HG03103 (cell line): ENCODE results near the gene LRRFIP2.
"Not testable (repeated sequence)": the region's sequence is repeated elsewhere in the genome, so short reads cannot be mapped to it uniquely, and the experiment has no call there.

Experiments
- ATAC-seq: cut with Tn5 transposase; IDR thresholded peaks from one replicate; pipeline ENCODE4 v1.9.1; 2021; ENCODE audit warnings: low read depth; ENCODE audit not compliant: unreplicated experiment

Gene LRRFIP2

DNA sequence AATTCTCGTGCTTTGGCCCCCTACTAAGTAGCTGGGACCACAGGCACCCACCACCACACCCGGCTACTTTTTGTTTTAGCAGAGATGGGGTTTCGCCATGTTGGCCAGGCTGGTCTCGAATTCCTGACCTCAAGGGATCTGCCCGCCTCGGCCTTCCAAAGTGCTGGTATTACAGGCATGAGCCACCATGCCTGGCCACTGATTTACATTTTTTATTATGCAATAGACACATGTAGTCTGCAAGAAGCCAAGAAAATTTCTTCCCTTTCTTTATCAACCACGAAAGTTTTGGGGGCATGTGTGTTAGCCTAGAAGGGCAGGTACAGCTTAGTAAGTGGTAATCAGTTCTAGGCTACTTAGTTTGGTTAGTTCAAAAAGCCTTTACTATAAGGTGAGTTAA, 51.1 kb downstream of the LRRFIP2 start:
- no peak for ATAC-seq

DNA sequence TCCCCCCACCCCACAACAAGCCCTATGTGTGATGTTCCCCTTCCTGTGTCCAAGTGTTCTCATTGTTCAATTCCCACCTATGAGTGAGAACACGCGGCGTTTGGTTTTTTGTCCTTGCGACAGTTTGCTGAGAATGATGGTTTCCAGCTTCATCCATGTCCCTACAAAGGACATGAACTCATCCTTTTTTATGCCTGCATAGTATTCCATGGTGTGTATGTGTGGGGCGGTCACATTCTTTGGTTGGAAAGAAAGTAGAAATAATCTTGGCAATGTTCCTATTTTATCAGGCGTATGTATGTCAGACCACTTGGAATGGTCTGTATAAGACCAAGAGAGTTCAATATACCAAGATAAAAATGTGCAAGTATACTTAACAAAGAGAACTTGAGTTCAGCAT, 52.3 kb downstream of the LRRFIP2 start:
- not testable (repeated sequence) for ATAC-seq

DNA sequence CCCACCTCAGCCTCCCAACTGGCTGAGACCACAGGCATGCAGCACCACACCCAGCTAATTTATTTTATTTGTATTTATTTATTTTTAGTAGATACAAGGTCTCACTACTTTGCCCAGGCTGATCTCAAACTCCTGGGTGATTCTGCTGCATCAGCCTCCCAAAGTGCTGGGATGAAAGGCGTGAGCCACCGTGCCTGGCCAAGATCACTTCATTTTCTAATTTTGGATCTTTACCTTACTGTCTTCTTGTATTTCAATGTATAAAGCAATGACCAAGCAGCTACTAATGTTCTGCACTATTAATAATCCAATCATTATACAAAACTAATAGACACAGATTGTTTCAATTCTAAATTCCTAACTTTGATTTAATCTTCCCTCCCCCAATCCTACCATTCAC, 56.2 kb downstream of the LRRFIP2 start:
- ATAC-seq = no peak

DNA sequence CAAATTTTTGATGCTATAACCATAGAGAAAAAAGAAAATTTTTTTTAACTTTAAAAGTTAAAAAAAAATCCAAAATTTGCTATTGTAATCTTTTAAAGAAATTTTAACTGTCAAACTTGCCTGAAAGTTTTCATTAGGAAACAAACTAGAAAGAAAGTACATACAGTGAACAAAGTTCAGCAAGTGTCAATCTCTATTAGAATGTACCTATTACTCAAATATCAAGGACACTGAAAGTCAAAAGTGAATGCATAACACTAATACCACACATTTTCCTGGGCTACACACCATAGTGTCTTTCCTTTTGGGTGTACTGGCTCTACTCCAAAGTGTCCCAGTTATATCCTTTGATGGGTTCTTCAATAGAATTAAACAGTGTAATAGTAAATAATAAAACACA, 56.8 kb downstream of the LRRFIP2 start:
- no peak for ATAC-seq

DNA sequence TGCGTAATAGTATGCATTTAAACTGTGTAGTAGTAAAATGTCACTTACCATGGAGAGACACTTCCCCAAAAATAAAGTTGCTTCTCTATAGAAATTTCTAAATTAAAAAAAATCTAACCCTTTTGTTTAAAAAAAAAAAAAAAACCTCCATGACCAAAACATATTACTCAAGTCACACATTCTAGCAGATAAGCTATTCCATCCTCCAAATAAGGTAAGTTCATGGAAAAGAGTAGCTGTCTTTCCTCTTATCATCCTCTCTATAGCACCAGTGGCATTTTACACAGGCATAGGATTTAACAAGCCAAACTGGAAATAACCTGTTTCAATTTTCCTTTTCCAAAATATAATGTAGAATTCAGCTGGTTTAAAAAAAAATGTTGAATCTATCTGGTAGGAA, 57.4 kb downstream of the LRRFIP2 start:
- ATAC-seq = no peak

DNA sequence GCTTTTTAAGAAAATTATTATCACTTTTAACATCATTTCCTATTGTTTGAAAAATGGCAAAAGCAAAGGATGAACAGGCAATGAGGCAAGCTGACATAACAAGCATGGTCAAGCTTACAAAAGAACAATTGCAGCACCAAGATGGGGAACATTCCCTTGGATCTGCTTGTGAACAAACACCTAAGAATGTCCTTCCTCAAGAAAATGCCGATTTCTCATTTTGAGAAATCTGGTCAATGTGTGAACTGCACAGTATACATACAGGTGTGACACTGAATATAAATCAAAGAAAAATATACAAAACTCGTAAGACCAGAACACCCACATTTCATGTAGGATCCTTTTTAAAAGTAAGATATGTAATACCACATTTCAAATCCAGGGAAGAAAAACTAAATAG, 58.9 kb downstream of the LRRFIP2 start:
- ATAC-seq = no peak

DNA sequence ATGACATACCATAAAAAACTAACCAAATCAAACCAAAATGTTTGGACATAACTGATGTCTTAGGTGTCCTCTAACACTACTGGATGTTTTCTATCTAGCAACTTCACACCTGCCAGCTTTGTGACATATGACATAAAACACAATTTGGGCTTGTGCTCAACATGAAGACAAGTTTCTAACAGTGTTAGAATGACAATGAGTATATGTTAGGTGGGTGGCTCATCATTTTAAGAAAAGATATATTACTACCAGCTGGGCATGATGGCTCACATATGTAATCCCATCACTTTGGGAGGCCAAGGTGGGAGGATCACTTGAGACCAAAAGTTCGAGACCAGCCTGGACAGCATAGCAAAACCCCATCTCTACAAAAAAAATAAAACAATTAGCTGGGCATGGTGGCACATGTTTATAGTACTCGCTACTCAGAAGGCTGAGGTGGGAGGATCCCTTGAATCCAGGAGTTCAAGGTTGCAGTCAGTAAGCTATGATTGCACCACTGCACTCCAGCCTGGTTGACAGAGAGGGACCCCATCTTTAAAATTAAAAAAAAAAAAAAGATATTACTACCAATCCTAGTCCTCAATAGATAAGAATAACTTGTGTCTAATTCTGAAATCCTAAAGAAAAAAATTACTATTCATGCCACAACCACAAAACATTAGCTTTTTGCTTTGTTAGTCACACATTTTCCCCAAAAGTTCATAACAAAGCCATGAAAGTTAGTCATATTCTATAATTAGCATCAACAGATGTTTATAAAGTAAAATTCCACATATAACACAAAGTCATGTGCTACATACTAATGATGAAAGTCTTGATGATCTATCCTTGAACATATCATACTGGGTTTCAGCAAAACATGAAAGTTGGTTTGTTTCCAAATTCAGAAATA, 59.9 kb downstream of the LRRFIP2 start:
- no peak for ATAC-seq

DNA sequence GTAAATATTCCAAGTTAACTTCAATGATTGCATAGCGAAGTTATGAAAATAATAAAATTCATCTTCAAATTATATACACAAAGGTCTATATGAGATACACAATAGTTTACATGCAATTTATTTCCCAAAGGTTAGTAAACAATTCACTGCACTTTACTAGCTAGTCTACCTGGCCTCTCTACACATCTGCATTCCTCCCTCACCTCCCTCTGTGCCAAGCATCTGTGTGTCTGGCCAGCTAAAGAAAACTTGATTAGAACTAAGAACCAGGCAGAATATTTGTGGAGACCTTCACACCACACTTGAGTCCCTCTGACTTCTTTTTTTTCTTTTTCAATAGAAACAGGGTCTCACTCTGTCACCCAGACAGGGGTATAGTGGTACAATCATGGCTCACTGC, 61.4 kb downstream of the LRRFIP2 start:
- no peak for ATAC-seq

DNA sequence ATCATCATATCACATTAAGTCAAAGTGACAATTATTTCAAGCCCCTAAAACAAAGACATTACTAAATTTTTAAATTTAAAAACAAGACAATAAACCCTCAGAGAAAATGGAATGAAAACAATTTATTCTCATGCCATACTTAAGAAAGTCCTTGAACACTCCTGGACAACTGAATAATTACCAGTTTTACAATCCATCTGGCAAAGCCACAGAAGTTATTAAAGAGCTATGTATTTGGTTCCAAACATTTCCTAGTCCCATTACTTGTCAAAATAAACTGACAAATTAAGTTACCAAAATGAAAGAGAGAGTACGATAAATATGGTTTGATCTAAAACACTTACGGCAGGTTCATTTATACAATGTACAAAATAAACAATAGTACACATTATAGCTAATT, 63.2 kb downstream of the LRRFIP2 start:
- ATAC-seq = no peak

DNA sequence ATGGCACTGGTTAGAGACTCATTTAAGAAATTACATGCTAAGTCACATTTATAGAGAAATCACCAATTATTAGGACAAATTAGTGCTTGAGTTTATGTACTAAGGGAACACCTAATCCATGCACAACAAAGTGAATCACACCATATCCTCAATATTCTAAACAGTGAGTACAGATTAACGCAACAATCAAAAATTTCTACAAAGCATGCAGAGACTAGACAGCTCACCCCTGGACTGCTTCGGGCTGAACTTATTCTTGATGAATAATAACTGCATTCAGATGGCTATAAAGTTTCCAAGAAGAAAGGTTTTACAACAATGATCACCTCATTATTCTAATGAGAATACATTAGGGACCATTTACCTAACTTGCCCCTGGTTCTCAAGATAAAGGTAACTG, 66.5 kb downstream of the LRRFIP2 start:
- ATAC-seq = no peak

DNA sequence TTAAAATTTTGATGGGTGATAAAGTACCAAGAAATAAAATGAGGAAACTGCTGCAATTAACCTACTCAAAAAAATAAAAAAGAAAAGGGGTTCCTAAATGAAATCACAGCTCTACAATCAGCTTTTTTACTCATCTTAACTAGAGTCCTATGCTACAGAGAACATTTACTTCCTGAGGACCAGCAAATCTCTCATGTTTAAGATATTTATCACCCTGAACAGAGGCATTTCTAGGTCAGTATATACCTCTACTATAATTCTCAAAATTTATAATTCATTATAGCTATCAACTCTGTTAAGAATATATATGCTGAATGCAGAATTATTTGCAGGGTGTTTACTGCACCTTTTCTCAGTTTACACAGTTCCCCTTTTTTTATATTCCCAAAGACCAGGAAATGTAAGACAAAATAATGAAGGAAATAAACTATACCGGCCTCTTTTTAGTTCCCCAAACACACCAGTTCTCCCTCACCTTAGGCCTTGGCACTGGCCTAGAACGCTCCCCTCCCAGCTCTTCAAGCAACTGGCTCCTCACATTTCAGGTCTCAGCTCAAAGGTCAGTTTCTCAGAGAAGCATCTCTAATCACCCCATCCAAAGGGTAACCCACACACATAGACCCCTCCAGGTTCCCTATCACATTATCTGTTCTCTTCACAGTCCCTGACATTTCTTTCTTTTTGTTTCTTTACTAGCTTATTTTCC, 71.1 kb downstream of the LRRFIP2 start:
- ATAC-seq = no peak

DNA sequence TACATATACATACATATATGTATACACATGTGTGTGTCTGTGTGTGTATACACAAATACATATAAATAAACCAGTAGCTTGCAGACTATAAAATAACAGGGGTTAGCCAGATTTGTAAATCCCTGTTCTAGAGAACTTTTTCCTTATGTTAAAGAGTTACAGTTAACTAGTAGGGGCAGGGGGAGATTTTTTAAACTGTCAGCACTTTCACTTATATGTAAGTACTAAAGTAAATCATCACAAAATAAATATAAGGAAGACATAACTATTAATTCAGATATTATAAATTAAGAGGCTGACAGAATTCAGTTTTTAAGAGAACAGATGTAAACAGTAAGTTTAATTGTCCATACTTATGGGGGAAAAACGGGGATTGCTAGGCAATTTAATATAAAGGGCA, 74.0 kb downstream of the LRRFIP2 start:
- no peak for ATAC-seq

DNA sequence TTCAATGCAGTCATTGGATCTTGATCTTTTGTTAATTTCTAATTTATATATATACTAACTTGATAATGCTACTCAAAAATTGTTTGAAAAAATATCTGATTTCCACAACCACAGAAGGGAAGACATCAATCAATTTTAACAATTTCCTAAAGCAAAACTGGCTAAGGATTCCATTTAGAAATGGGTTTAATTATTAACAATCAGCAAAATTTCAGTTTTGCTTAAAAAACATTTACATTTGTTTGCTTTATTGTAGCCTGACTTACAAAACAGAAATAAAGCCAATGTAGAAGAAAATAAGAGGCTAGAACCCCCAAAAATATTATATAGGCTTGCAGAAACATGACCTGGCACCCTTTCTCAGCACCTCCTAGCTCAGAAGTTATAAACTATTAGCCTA, 74.9 kb downstream of the LRRFIP2 start:
- ATAC-seq = no peak

DNA sequence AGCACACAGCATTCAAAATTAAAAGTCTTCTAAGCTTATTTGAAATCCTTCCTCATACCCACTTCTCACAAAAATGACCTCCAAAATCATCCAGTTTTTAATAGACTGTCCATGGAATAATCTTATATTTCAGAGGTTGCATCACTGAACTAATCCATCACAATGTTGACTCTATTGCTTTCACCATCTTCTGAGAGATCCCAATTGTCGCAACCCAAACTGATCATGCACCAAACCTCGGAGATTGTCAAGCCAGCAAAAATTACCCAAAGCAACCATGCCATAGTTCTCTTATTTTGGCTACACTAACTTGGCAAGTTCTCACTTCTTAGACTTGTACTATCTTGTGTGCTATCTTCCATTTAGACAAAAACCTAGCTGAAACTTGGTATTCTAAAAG, 75.5 kb downstream of the LRRFIP2 start:
- ATAC-seq = no peak

DNA sequence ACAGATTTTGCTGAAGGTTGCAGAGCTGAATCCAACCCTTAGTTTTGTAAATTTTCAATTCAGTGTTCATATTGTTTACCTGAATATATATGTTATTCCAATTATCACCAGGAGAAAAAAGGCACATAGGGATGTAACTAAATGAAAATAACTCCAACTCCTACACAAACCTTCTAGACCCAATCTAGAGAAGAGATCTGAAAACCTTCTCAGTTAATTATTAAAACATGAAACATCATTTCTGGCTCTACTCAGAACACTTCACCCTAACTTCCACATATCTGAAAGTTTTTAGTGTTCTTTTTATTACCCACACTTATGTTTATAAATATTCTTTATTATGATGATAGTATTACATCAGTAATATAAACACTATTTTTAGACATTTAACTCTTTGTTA, 76.6 kb downstream of the LRRFIP2 start:
- no peak for ATAC-seq

DNA sequence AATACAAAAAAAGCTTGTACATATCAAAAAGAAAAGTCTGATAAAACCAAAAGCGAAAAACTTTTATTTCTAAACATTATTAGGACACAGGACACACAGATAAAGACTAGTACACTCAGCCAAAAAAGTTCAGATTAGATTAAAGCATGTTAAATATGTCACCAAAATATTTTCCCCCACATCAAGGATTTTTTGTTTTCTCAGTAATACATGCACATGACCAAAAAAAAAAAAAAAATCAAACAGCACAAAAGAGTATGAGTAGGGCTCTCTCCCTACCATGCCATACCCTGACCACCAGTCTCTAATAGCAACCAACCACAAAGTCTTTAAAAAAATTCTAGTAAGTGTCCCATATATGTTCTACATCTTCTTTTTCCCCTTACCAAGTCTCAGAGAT, 77.4 kb downstream of the LRRFIP2 start:
- no peak for ATAC-seq

DNA sequence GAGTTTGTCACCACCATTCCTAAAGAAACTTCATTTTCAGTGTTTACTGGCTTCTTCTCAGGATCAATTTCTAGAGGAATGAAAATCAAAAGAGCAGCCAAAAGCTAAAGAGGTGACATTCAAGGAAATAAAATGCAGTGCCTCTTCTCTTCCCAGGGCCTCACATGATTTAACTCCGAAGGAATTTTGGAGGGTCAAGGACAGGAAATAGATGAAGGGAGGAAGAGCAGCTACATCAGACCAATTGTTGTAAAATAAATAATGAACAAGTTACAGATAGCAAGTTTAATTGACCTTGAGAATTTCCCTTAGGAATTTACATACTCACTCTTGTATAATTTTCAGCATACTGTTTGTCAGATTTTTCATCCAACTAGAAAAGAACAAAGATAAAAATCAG, 78.1 kb downstream of the LRRFIP2 start:
- no peak for ATAC-seq

DNA sequence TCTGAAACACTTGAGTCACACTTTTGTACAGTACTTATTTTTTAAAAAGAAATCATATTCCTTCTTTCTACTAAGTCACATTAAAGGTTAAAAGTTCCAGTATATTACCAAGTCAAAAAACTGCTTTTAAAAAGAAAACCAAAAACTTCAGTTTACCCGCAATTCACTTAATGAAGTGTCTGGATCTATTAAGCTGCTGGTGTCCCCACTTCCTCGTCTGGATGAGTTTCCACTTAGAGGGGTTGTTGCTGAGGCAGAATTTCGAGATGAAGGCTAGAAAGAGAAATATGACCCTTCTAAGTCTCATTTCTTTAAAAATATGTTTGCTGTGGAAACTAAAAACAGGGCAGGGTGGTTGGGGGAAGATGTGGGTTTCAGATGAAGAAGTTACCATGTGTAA, 79.7 kb downstream of the LRRFIP2 start:
- no peak for ATAC-seq

DNA sequence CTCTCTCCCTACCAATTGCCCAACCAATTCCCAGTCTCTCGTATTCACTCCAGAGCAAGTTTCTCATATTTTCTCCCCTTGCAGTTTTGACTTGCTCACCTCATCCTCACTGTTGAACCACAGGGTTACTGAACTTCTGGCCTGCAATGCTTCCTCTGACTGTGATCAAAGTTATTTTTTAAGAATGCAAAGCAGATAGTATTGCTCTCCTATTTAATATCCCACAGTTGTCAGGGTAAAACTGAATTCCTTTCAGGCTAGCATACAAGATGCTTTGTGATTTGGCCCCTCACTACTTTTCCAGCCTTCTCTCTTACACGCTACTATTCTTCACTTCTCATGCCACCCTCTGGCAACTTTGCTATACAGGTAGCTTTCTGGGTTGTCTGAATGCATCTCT, 80.9 kb downstream of the LRRFIP2 start:
- no peak for ATAC-seq

DNA sequence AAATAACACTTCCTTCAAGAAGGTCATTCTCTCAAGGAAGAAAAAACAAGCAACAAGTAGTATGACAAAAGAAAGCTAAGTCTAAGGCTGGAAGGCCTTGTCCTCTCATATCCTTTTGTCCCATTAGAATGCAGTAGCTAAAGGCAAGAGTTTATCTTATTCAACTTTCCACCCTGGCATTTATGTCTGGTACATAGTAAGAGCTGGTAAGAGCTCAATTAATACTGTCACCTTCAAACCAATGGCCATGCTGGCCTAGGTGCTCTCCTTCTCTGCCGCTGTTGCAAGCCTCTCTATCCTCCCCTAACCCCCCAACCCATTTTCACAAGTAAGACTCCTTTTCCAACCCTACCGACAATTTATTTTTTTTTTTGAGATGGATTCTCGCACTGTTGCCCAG, 81.9 kb downstream of the LRRFIP2 start:
- ATAC-seq = no peak

DNA sequence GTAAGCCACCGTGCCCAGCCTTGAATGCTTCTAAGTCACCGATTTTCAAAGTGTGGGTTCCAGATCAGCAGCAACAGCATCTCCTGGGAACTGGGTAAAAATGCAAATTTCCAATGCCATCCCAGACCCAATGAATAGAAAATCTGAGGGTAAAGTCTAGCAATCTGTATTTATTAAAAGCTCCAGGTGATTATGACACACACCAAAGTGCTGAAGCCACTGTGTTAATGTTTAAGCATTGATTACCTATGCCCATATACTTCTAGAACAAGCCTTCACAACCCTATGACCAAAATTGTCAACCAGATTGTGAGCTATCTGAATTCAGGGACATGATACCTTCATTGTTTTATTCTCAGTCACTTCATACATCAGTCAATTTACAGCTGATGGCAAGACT, 86.5 kb downstream of the LRRFIP2 start:
- no peak for ATAC-seq

DNA sequence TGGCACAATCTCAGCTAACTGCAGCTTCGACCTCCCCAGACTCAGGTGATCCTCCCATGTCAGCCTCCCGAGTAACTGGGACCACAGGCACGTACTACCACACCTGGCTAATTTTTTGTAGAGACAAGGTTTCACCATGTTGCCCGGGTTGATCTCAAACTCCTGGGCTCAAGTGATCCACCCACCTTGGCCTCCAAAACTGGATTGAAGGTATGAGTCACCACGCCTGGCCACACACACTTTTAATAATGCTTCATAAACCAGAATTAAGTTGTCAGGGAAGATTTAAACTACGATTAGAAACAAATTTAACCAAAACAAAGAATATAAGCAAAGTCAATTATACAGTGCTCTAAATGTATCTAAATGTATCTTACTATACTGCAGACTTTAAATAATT, 87.5 kb downstream of the LRRFIP2 start:
- ATAC-seq = no peak
